ENCODE results near the gene CMIP.

CMIP gene

DNA sequence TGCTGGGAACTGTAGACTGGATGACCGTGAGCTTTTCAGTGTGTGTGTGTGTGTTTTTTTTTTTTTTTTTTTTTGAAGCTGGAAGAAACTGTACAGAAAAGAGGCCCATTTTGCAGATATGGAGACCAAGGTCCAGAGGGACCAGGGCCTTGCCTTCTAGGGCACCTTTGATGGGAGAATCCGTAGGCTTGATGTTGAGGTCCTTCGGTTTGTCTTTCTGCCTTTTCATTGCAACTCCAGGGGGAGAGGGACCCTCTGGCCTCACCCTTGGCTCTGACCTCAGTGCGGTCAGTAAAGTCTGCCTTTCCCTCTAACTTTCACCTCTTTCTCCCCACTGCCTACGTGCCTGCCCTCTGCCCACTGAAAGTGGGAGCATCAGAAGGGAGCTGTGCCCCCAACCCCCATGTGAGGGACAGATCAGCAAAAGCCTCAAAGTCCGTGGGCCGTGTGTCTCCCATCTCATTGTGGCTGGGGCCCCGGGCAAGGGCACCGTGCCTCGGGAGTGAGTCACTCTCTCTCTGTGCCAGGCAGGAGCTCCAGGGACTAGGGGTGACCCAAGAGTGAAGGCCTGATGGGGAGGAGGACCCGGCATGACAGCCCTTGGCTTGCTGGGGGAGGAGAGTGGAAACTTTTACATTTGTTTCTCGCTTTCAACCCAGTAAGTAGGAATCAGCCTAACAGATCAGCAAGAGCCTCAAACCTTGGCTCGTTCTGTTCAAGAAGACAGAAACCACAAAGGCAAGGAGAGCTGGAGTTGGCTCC is 123.6 kb downstream of the CMIP start:
- Histone ChIP-seq H3K36me3 (ENCODE audit: insufficient read depth, low read length) (no peaks in the 10 kb centered on the region), H3K4me3 (ENCODE audit: low read length, poor library complexity, severe bottlenecking) (no peak overlapping the region), H3K4me1 (ENCODE audit: insufficient read depth, low read length, poor library complexity, severe bottlenecking) (no peaks in the 10 kb centered on the region), H4K20me1 (ENCODE audit: insufficient read depth, low read length, poor library complexity, severe bottlenecking) (peaks cover 12% of the 10 kb centered on the region), H3F3A (ENCODE audit: low read depth) (no peaks in the 10 kb centered on the region), H3K27me3 (ENCODE audit: insufficient read depth, low read length, poor library complexity, severe bottlenecking) (no peaks in the 10 kb centered on the region), H3K4me2 (ENCODE audit: low read depth, low read length, poor library complexity, severe bottlenecking) (no peak overlapping the region), H3K9ac (ENCODE audit: low read depth, low read length, poor library complexity, severe bottlenecking) (no peak overlapping the region), H3K9me3 (ENCODE audit: insufficient read depth, low read depth, low read length) (no peaks in the 10 kb centered on the region), H2AFZ (ENCODE audit: low read length) (no peak overlapping the region), H3K79me2 (ENCODE audit: insufficient read depth, low read length) (peaks cover 10% of the 10 kb centered on the region; the same call in 1 of the 2 replicates), H3K9me2 (replicated peaks; ENCODE audit: low read depth, low read length) (no peaks in the 10 kb centered on the region)
- TF ChIP-seq, protein P1, sequence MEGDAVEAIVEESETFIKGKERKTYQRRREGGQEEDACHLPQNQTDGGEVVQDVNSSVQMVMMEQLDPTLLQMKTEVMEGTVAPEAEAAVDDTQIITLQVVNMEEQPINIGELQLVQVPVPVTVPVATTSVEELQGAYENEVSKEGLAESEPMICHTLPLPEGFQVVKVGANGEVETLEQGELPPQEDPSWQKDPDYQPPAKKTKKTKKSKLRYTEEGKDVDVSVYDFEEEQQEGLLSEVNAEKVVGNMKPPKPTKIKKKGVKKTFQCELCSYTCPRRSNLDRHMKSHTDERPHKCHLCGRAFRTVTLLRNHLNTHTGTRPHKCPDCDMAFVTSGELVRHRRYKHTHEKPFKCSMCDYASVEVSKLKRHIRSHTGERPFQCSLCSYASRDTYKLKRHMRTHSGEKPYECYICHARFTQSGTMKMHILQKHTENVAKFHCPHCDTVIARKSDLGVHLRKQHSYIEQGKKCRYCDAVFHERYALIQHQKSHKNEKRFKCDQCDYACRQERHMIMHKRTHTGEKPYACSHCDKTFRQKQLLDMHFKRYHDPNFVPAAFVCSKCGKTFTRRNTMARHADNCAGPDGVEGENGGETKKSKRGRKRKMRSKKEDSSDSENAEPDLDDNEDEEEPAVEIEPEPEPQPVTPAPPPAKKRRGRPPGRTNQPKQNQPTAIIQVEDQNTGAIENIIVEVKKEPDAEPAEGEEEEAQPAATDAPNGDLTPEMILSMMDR (conservative IDR thresholded peaks at IDR 0.05; ENCODE audit: low read length): no peak
- no peak for TF ChIP-seq EZH2phosphoT487 (IDR thresholded peaks at IDR 0.05; ENCODE audit: borderline replicate concordance)

DNA sequence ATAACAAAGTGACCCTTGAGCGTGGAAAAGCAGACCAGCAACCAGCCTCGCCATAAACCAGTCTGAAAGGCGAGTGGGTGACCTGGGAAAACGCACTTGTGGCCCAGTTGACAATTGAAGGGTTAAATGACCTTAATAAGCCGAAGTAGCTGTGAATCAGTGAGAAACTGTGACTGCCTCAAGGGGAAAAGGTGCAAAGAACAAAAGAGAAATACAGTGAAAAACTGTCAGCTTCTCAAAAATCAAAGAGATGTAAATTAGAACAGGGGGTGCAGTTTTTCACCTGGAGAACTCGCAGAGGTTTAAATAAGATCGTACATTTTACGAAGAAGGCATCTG is 124.1 kb downstream of the CMIP start:
- Histone ChIP-seq H3K79me2 (ENCODE audit: insufficient read depth, low read length) (peaks cover 10% of the 10 kb centered on the region; the same call in 1 of the 2 replicates), H3K27me3 (ENCODE audit: insufficient read depth, low read length, poor library complexity, severe bottlenecking) (no peaks in the 10 kb centered on the region), H4K20me1 (ENCODE audit: insufficient read depth, low read length, poor library complexity, severe bottlenecking) (peaks cover 12% of the 10 kb centered on the region), H3K4me1 (ENCODE audit: insufficient read depth, low read length, poor library complexity, severe bottlenecking) (no peaks in the 10 kb centered on the region), H3K4me3 (ENCODE audit: low read length, poor library complexity, severe bottlenecking) (no peak overlapping the region), H3K36me3 (ENCODE audit: insufficient read depth, low read length) (no peaks in the 10 kb centered on the region; the same call in 1 of the 2 replicates), H3F3A (ENCODE audit: low read depth) (no peaks in the 10 kb centered on the region), H2AFZ (ENCODE audit: low read length) (no peak overlapping the region), H3K9ac (ENCODE audit: low read depth, low read length, poor library complexity, severe bottlenecking) (no peak overlapping the region), H3K9me2 (replicated peaks; ENCODE audit: low read depth, low read length) (no peaks in the 10 kb centered on the region), H3K4me2 (ENCODE audit: low read depth, low read length, poor library complexity, severe bottlenecking) (no peak overlapping the region), H3K9me3 (ENCODE audit: insufficient read depth, low read depth, low read length) (no peaks in the 10 kb centered on the region)
- TF ChIP-seq EZH2phosphoT487 (IDR thresholded peaks at IDR 0.05; ENCODE audit: borderline replicate concordance): no peak

DNA sequence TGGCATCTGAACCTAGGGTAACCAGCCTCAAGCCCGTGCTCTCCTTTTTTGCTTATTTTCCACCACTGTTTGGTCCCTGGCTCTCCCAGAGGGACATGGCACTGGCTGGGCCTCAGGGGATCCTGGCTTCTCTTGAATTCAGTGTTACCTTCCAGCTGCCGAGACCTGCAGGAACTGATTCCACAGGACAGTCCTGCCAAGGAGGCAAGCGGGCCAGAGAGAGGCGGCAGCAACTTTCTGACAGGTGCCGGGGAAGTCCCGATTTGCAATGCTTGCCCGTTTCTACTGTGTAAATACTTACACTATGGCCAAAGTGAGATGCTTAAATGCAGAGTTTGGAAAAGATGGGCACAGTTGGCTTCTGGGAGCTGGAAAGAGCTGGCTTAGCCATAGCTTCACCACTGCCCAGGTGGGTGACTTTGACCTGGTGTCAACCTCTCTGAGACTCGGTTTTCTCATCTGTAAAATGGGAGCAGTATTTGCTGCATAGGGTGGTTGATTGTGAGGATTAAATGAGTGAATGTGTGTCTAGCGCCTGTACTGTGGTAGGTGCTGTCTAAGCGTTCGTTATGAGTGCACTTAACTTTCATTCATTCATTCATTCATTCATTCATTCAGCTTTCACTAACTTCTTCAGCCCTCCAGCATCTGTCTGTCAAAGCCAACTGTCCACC is 124.9 kb downstream of the CMIP start:
- H4K20me1 ChIP-seq (ENCODE audit: insufficient read depth, low read length, poor library complexity, severe bottlenecking): peaks cover 12% of the 10 kb centered on the region
- H3K9me3 ChIP-seq (ENCODE audit: insufficient read depth, low read depth, low read length): no peaks in the 10 kb centered on the region
- no peaks in the 10 kb centered on the region for H3K9me2 ChIP-seq (replicated peaks; ENCODE audit: low read depth, low read length)
- peaks cover 16% of the 10 kb centered on the region; the same call in 1 of the 2 replicates for H3K79me2 ChIP-seq (ENCODE audit: insufficient read depth, low read length)
- no peak overlapping the region for H3K9ac ChIP-seq (ENCODE audit: low read depth, low read length, poor library complexity, severe bottlenecking)
- no peaks in the 10 kb centered on the region; the same call in 1 of the 2 replicates for H3K36me3 ChIP-seq (ENCODE audit: insufficient read depth, low read length)
- H2AFZ ChIP-seq (ENCODE audit: low read length): no peak overlapping the region
- TF ChIP-seq EZH2phosphoT487 (IDR thresholded peaks at IDR 0.05; ENCODE audit: borderline replicate concordance): no peak
- TF ChIP-seq, protein P1 (conservative IDR thresholded peaks at IDR 0.05; ENCODE audit: low read length): no peak
- H3K4me2 ChIP-seq (ENCODE audit: low read depth, low read length, poor library complexity, severe bottlenecking): no peak overlapping the region
- H3K4me1 ChIP-seq (ENCODE audit: insufficient read depth, low read length, poor library complexity, severe bottlenecking): no peaks in the 10 kb centered on the region
- no peak overlapping the region for H3K4me3 ChIP-seq (ENCODE audit: low read length, poor library complexity, severe bottlenecking)
- no peaks in the 10 kb centered on the region for H3F3A ChIP-seq (ENCODE audit: low read depth)
- H3K27me3 ChIP-seq (ENCODE audit: insufficient read depth, low read length, poor library complexity, severe bottlenecking): no peaks in the 10 kb centered on the region

Measured in Loucy (cell line).